Skeletal muscle tissue (tissue), 4 donors: ENCODE results near the gene MRRF. TPM values are rescaled to one million over a fixed set of nuclear protein-coding genes. Genes with fewer than 3 reads are reported as not detected.

ENCODE experiments used
- H3K27ac ChIP-seq: one replicate; pipeline ENCODE4 v1.7.0; 2013; ENCODE audit warnings: mild to moderate bottlenecking, low read depth, low read length, inconsistent platforms
- H3K27me3 ChIP-seq, 3 donors: one replicate each; pipeline ENCODE4 v1.7.0; 2013; ENCODE audit warnings: low read length in 3 of 3; ENCODE audit not compliant: control insufficient read depth in 3 of 3, insufficient read depth in 3 of 3
- H3K36me3 ChIP-seq, 3 donors: one replicate each; pipeline ENCODE4 v1.7.0; 2013; ENCODE audit warnings: low read length in 3 of 3; ENCODE audit not compliant: control insufficient read depth in 3 of 3, insufficient read depth in 3 of 3
- H3K4me1 ChIP-seq, 3 donors: one replicate each; pipeline ENCODE4 v1.7.0; 2013; ENCODE audit warnings: low read length in 3 of 3, mild to moderate bottlenecking in 3 of 3; ENCODE audit not compliant: control insufficient read depth in 3 of 3, insufficient read depth in 3 of 3
- H3K4me3 ChIP-seq, 3 donors: one replicate each; pipeline ENCODE4 v1.7.0; 2013; ENCODE audit warnings: low read length in 3 of 3
- H3K9ac ChIP-seq, 3 donors: one replicate each; pipeline ENCODE4 v1.7.0; 2013; ENCODE audit warnings: low read length in 3 of 3, mild to moderate bottlenecking in 3 of 3, moderate library complexity in 2 of 3, low read depth in 1 of 3
- H3K9me3 ChIP-seq, 3 donors: one replicate each; pipeline ENCODE4 v1.7.0; 2013; ENCODE audit warnings: low read length in 3 of 3; ENCODE audit not compliant: control insufficient read depth in 3 of 3
- total RNA-seq: library from RNA; depleted of rRNA; stranded (reverse); fragments of >200 nt; gene quantifications from one replicate; pipeline ENCODE4 v1.2.3, GENCODE V29; 2014
- donor health status: Osteomylitis.

The MRRF gene
- total RNA-seq, 1 donor from 2014 or later: 29.2 TPM

- H3K36me3 ChIP-seq: peaks cover 29 to 54% (median 35%) of the 10 kb centered on the region in 3 donors
Observed at GRCh38 chr9:122251351-122251750, 13.3 kb upstream of the MRRF start.

GRCh38 chr9:122252796-122253195, 11.9 kb upstream of the MRRF start:
- Histone ChIP-seq H3K36me3 (peaks cover 24 to 51% (median 24%) of the 10 kb centered on the region in 3 donors), H3K4me1 (peaks cover 3 to 5% (median 5%) of the 10 kb centered on the region in 3 donors), H3K9ac (no peak overlapping the region), H3K4me3 (no peak overlapping the region), H3K9me3 (no peaks in the 10 kb centered on the region), H3K27me3 (no peaks in the 10 kb centered on the region), H3K27ac (peak overlapping the region; percentile 12)

More at GRCh38 chr9:122251351-122251750, 13.3 kb upstream of the MRRF start:
- Histone ChIP-seq H3K4me3 (no peak overlapping the region), H3K27me3 (no peaks in the 10 kb centered on the region), H3K4me1 (peaks cover 3 to 5% (median 5%) of the 10 kb centered on the region in 3 donors), H3K9me3 (no peaks in the 10 kb centered on the region), H3K27ac (no peak overlapping the region), H3K9ac (no peak overlapping the region)

GRCh38 chr9:122254761-122255160, 9.9 kb upstream of the MRRF start:
- Histone ChIP-seq H3K9me3 (no peaks in the 10 kb centered on the region), H3K4me3 (no peak overlapping the region), H3K27me3 (no peaks in the 10 kb centered on the region), H3K9ac (no peak overlapping the region), H3K4me1 (peaks cover 0 to 3% (median 0%) of the 10 kb centered on the region in 3 donors), H3K27ac (no peak overlapping the region), H3K36me3 (peaks cover 22 to 48% (median 24%) of the 10 kb centered on the region in 3 donors)

- H3K4me1 ChIP-seq: peaks cover 0 to 3% (median 3%) of the 10 kb centered on the region in 3 donors
Observed at GRCh38 chr9:122256206-122256605, 8.5 kb upstream of the MRRF start.

GRCh38 chr9:122258886-122259415, 5.7 kb upstream of the MRRF start:
- Histone ChIP-seq H3K36me3 (peaks cover 8 to 46% (median 22%) of the 10 kb centered on the region in 3 donors), H3K27me3 (no peaks in the 10 kb centered on the region), H3K27ac (no peak overlapping the region), H3K4me1 (peaks cover 16 to 30% (median 21%) of the 10 kb centered on the region in 3 donors), H3K4me3 (no peak overlapping the region), H3K9me3 (no peaks in the 10 kb centered on the region), H3K9ac (no peak overlapping the region)

More at GRCh38 chr9:122256206-122256605, 8.5 kb upstream of the MRRF start:
- Histone ChIP-seq H3K36me3 (peaks cover 17 to 55% (median 25%) of the 10 kb centered on the region in 3 donors), H3K9ac (no peak overlapping the region), H3K4me3 (no peak overlapping the region), H3K27me3 (no peaks in the 10 kb centered on the region), H3K9me3 (no peaks in the 10 kb centered on the region), H3K27ac (no peak overlapping the region)

- peaks cover 26 to 42% (median 32%) of the 10 kb centered on the region in 3 donors for H3K4me1 ChIP-seq
- H3K36me3 ChIP-seq: peaks cover 6 to 33% (median 16%) of the 10 kb centered on the region in 3 donors
- peak overlapping the region in 1 of 3 donors; percentile 23 for H3K9ac ChIP-seq
- H3K4me3 ChIP-seq: no peak overlapping the region
- no peaks in the 10 kb centered on the region for H3K9me3 ChIP-seq
- H3K27ac ChIP-seq: peak overlapping the region; percentile 22
- H3K27me3 ChIP-seq: no peaks in the 10 kb centered on the region
Observed at GRCh38 chr9:122261469-122261881, 3.2 kb upstream of the MRRF start.

- Histone ChIP-seq H3K27me3 (no peaks in the 10 kb centered on the region), H3K9ac (no peak overlapping the region), H3K36me3 (peaks cover 6 to 30% (median 16%) of the 10 kb centered on the region in 3 donors), H3K27ac (peak overlapping the region; percentile 22), H3K4me1 (peaks cover 26 to 42% (median 32%) of the 10 kb centered on the region in 3 donors), H3K9me3 (no peaks in the 10 kb centered on the region), H3K4me3 (no peak overlapping the region)
Observed at GRCh38 chr9:122262073-122262472, 2.6 kb upstream of the MRRF start.

GRCh38 chr9:122263699-122264349, 858 bp upstream of the MRRF start:
- H3K27me3 ChIP-seq: no peaks in the 10 kb centered on the region
- peak overlapping the region; percentile 97 to 99 (median 99) for H3K9ac ChIP-seq
- peaks cover 6 to 21% (median 11%) of the 10 kb centered on the region in 3 donors for H3K36me3 ChIP-seq
- peak overlapping the region; percentile 99 for H3K27ac ChIP-seq
- no peaks in the 10 kb centered on the region for H3K9me3 ChIP-seq
- H3K4me3 ChIP-seq: peak overlapping the region; percentile 82 to 98 (median 94)
- peaks cover 26 to 42% (median 32%) of the 10 kb centered on the region in 3 donors for H3K4me1 ChIP-seq

- Histone ChIP-seq H3K27ac (peak overlapping the region; percentile 99), H3K4me1 (peaks cover 26 to 42% (median 32%) of the 10 kb centered on the region in 3 donors), H3K27me3 (no peaks in the 10 kb centered on the region), H3K36me3 (peaks cover 0 to 13% (median 7%) of the 10 kb centered on the region in 3 donors), H3K4me3 (peak overlapping the region; percentile 82 to 98 (median 94)), H3K9me3 (no peaks in the 10 kb centered on the region), H3K9ac (peak overlapping the region; percentile 97 to 99 (median 99))
Observed at GRCh38 chr9:122265149-122265915, 650 bp downstream of the MRRF start.
